Immature natural killer cell (primary cell): ENCODE data around the gene GPR161. TPM values are rescaled to one million over a fixed set of nuclear protein-coding genes. Genes with fewer than 3 reads are reported as not detected.

Experiments used
- DNase-seq, 3 donors: peaks; one replicate each; pipeline ENCODE4 v3.0.0; 2022; ENCODE audit warnings: mixed read lengths in 1 of 3
- H3K27ac Mint-ChIP-seq, 6 donors: one replicate each; pipeline ENCODE4 v1.8.0; 2020; ENCODE audit warnings: mixed read lengths in 6 of 6, mild to moderate bottlenecking in 5 of 6, inconsistent platforms in 4 of 6, moderate library complexity in 3 of 6
- H3K27me3 Mint-ChIP-seq, 3 donors: one replicate each; pipeline ENCODE4 v1.8.0; 2020 to 2021; ENCODE audit warnings: low read depth in 3 of 3, mild to moderate bottlenecking in 3 of 3, mixed read lengths in 3 of 3, moderate library complexity in 3 of 3, inconsistent platforms in 1 of 3
- H3K36me3 Mint-ChIP-seq, 3 donors: one replicate each; pipeline ENCODE4 v1.8.0; 2020; ENCODE audit warnings: mixed read lengths in 3 of 3, inconsistent platforms in 2 of 3, mild to moderate bottlenecking in 2 of 3
- H3K4me1 Mint-ChIP-seq, 2 donors: one replicate each; pipeline ENCODE4 v1.8.0; 2020; ENCODE audit warnings: inconsistent platforms in 2 of 2, mild to moderate bottlenecking in 2 of 2, mixed read lengths in 2 of 2, moderate library complexity in 1 of 2
- H3K4me3 Mint-ChIP-seq, 5 donors: one replicate each; pipeline ENCODE4 v1.8.0; 2020; ENCODE audit warnings: mild to moderate bottlenecking in 5 of 5, mixed read lengths in 5 of 5, inconsistent platforms in 3 of 5, moderate library complexity in 3 of 5
- H3K9me3 Mint-ChIP-seq, 6 donors: one replicate each; pipeline ENCODE4 v1.8.0; 2020; ENCODE audit warnings: mild to moderate bottlenecking in 6 of 6, mixed read lengths in 6 of 6, inconsistent platforms in 4 of 6, moderate library complexity in 3 of 6
- polyA plus RNA-seq, 3 donors: library from polyadenylated mRNA; unstranded; fragments of 300-500 nt; fragmentation: Illumina TruSeq; gene quantifications; one replicate each; pipeline ENCODE4 v1.2.3, GENCODE V29; 2021

The GPR161 gene
- polyA plus RNA-seq, 3 donors from 2014 or later: not detected

DNA sequence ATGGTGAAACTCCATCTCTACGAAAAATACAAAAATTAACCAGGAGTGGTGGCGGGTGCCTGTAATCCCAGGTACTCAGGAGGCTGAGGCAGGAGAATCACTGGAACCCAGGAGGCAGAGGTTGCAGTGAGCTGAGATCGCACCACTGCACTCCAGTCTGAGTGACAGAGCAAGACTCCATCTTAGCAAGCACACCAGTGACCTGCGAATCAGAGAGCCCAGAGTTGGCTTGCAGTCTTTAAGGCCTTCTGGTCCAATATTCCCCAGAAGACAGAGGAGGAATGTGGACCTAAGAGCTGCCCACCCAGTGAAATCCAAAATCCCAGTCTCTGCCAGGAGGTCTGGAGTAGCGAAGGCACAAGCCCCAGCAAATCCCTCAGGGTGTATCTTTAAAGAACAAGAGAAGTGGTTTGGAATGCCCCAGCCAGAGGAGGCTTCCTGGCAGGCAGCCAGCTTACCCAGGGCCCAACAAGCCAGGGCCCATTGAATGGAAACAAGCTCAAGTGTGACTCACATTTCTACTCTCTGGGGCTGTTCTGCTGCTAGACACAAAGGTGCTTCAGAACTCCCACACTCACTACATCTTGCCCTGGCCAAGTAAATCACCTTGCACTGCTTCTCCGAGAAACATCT lies 23.9 kb downstream of the GPR161 start:
- Mint-ChIP-seq H3K36me3 (peaks cover 0 to 5% (median 0%) of the 10 kb centered on the region in 3 donors), H3K9me3 (no peaks in the 10 kb centered on the region), H3K27me3 (peaks cover 0 to 3% (median 2%) of the 10 kb centered on the region in 3 donors), H3K4me3 (no peak overlapping the region), H3K4me1 (no peaks in the 10 kb centered on the region), H3K27ac (no peak overlapping the region)
- no peak for DNase-seq

- DNase-seq: no peak
- Mint-ChIP-seq H3K27me3 (peaks cover 0 to 5% (median 3%) of the 10 kb centered on the region in 3 donors), H3K36me3 (peaks cover 0 to 5% (median 0%) of the 10 kb centered on the region in 3 donors), H3K4me1 (no peaks in the 10 kb centered on the region), H3K4me3 (no peak overlapping the region), H3K9me3 (no peaks in the 10 kb centered on the region), H3K27ac (no peak overlapping the region)
Observed at GRCh38 chr1:168110896-168111545, 25.7 kb downstream of the GPR161 start.

GRCh38 chr1:168106274-168106673 lies 30.5 kb downstream of the GPR161 start:
- H3K4me1 Mint-ChIP-seq: no peaks in the 10 kb centered on the region
- no peaks in the 10 kb centered on the region for H3K36me3 Mint-ChIP-seq
- peaks cover 0 to 6% (median 5%) of the 10 kb centered on the region in 3 donors for H3K27me3 Mint-ChIP-seq
- no peak for DNase-seq
- no peak overlapping the region for H3K27ac Mint-ChIP-seq
- no peaks in the 10 kb centered on the region for H3K9me3 Mint-ChIP-seq
- no peak overlapping the region for H3K4me3 Mint-ChIP-seq

DNA sequence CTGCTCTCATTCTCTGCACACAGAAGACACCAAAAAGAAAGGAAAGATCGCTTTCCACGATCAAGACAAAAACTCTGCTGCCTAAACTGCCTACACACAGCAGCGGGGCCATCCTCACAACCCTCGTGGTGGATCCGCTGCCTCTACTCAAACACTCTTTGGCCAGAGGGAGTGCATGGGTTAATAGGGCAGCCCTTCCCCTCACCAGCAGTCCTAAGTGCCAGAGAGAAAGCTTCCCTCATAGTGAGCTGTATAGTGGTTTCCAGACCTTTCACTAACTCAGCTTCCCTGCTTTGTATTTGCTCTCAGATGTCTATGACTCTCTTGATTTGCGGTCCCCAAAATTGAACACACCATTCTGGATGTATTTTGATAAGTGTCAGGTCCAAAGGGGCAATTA lies 30.9 kb downstream of the GPR161 start:
- Mint-ChIP-seq H3K4me3 (no peak overlapping the region), H3K36me3 (no peaks in the 10 kb centered on the region), H3K9me3 (no peaks in the 10 kb centered on the region), H3K4me1 (no peaks in the 10 kb centered on the region), H3K27ac (no peak overlapping the region), H3K27me3 (peaks cover 0 to 6% (median 5%) of the 10 kb centered on the region in 3 donors)
- no peak for DNase-seq

DNA sequence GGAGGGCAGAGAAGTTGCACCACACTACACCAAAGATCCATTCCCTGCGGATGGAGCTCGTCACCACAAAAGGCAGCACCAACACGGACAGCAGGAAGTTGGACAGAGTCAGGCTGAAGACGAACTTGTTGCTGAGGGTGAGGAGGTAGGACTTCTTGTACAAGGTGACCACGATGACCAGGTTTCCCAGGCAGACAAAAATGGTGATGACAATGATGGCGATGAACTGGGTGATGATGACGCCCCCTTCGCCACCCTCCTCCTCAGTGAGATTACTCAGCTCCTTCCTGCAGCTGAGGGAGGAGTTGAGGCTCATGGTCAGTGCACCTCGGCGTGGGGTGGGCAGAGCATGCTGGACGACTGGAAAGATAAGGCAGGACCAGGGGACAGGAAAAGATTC lies 32.2 kb downstream of the GPR161 start:
- no peak overlapping the region for H3K4me3 Mint-ChIP-seq
- no peaks in the 10 kb centered on the region for H3K36me3 Mint-ChIP-seq
- no peaks in the 10 kb centered on the region for H3K4me1 Mint-ChIP-seq
- no peak overlapping the region for H3K27ac Mint-ChIP-seq
- H3K9me3 Mint-ChIP-seq: no peaks in the 10 kb centered on the region
- H3K27me3 Mint-ChIP-seq: peaks cover 0 to 5% (median 4%) of the 10 kb centered on the region in 3 donors
- no peak for DNase-seq

- H3K4me1 Mint-ChIP-seq: no peaks in the 10 kb centered on the region
- no peak overlapping the region for H3K4me3 Mint-ChIP-seq
- no peaks in the 10 kb centered on the region for H3K36me3 Mint-ChIP-seq
- H3K9me3 Mint-ChIP-seq: no peaks in the 10 kb centered on the region
- H3K27me3 Mint-ChIP-seq: peaks cover 0 to 3% (median 3%) of the 10 kb centered on the region in 3 donors
- no peak for DNase-seq
- no peak overlapping the region for H3K27ac Mint-ChIP-seq
Observed at GRCh38 chr1:168102487-168102886, 34.2 kb downstream of the GPR161 start.

- H3K27ac Mint-ChIP-seq: no peak overlapping the region
- H3K36me3 Mint-ChIP-seq: no peaks in the 10 kb centered on the region
- no peak overlapping the region for H3K4me3 Mint-ChIP-seq
- H3K4me1 Mint-ChIP-seq: no peaks in the 10 kb centered on the region
- DNase-seq: no peak
- peaks cover 0 to 3% (median 3%) of the 10 kb centered on the region in 3 donors for H3K27me3 Mint-ChIP-seq
- no peaks in the 10 kb centered on the region for H3K9me3 Mint-ChIP-seq
Observed at GRCh38 chr1:168101336-168101735, 35.4 kb downstream of the GPR161 start.

GRCh38 chr1:168100315-168101002 lies 36.3 kb downstream of the GPR161 start:
- no peak overlapping the region for H3K27ac Mint-ChIP-seq
- H3K4me3 Mint-ChIP-seq: no peak overlapping the region
- DNase-seq: no peak
- H3K36me3 Mint-ChIP-seq: no peaks in the 10 kb centered on the region
- H3K9me3 Mint-ChIP-seq: no peaks in the 10 kb centered on the region
- H3K27me3 Mint-ChIP-seq: peaks cover 0 to 3% (median 3%) of the 10 kb centered on the region in 3 donors
- no peaks in the 10 kb centered on the region for H3K4me1 Mint-ChIP-seq

DNA sequence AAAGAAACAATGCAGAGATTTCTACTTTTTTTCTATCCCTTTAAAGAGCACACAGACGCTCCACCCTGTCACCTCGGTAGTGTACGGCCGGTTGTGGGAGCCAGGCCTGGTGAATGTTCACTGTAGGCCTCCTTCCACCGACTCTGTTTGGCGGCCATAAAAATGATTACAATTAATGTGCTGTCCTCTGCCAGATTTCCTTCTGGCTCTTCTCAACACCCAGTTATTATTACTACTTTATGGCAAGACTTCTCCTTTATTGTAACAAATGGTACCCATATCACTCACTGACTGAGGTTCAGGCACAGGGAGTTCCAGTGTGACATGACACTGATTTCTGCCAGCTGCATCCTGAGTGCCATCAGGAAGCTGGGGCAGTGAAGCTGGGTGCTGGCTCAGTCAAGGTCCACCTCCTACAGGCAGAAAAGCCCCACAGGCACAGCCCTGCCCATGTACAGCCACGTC lies 37.4 kb downstream of the GPR161 start:
- no peak for DNase-seq
- H3K27ac Mint-ChIP-seq: no peak overlapping the region
- H3K36me3 Mint-ChIP-seq: no peaks in the 10 kb centered on the region
- no peak overlapping the region for H3K4me3 Mint-ChIP-seq
- no peaks in the 10 kb centered on the region for H3K4me1 Mint-ChIP-seq
- H3K9me3 Mint-ChIP-seq: no peaks in the 10 kb centered on the region
- H3K27me3 Mint-ChIP-seq: peaks cover 0 to 3% (median 3%) of the 10 kb centered on the region in 3 donors

DNA sequence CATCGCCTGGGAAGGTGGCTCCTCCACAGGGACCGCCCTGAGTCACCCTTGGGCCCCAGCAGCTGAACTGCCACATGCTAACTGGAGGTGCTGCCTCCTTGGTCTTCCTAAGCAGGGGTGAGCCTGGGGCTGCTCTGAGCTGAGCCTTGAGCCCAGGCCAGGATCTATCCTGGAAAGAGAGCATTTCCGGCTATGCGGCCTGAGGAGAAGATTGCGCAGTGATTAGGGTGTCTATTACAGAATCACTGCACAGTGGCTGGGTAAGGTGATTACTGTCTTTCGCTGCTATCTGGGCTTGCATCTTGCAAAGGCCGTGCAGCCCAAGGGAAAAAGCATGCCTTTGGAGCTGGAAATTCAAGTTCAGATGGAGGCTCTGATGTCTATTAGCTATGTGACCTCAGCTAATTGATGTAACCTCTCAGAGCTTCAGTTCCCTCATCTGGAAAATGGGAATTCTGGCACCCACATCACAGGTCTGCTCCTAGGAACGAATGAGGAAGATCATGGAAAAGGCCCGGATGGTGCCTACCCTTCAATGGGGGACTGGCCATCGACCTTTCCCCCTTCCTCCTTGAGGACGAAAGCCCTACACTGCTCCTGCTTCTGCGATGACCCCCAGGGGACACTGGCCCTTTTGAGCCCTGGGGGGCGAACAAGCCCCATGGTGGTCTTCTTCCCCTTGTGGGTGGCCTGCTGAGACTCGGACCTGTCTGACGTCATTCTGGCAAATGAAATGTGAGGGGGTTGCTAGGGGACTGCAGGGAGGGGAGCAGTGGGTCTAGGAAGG lies 38.0 kb downstream of the GPR161 start:
- no peaks in the 10 kb centered on the region for H3K36me3 Mint-ChIP-seq
- no peaks in the 10 kb centered on the region for H3K4me1 Mint-ChIP-seq
- no peak overlapping the region for H3K27ac Mint-ChIP-seq

DNA sequence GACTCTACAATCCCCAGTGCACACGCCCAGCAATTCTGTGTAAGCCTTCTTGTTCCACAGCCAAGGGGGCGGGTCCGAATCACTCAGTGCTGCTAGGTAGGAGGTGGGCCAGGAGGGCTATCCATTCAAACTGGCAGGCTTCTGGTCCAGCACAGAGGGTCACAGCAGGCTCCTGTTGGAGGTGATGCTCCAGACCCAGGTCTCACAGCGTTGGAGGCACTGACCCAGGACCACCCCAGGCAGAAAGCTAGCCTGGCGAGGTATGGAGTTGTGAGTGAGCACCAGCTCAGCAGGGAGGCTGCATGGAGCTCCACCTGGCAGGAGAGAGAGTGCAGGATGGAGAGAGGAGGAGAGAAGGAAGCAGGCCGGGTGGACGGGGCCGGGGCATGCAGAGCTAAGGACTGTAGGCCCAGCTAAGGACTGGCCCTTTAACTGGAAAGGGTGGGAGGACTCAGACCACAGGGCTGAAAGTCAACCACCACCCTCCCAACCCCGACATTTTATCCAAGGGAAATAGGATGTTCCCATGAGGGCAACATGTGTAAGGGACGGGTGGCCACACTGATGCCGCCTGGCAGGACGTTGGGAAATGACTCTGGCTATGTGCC lies 38.7 kb downstream of the GPR161 start:
- Mint-ChIP-seq H3K27me3 (peaks cover 0 to 3% (median 0%) of the 10 kb centered on the region in 3 donors), H3K36me3 (no peaks in the 10 kb centered on the region), H3K4me3 (no peak overlapping the region), H3K27ac (no peak overlapping the region), H3K4me1 (no peaks in the 10 kb centered on the region), H3K9me3 (no peaks in the 10 kb centered on the region)
- no peak for DNase-seq

More for the DNA sequence above, 38.0 kb downstream of the GPR161 start:
- H3K27me3 Mint-ChIP-seq: peaks cover 0 to 3% (median 0%) of the 10 kb centered on the region in 3 donors
- no peak overlapping the region for H3K4me3 Mint-ChIP-seq
- DNase-seq: no peak
- H3K9me3 Mint-ChIP-seq: no peaks in the 10 kb centered on the region

DNA sequence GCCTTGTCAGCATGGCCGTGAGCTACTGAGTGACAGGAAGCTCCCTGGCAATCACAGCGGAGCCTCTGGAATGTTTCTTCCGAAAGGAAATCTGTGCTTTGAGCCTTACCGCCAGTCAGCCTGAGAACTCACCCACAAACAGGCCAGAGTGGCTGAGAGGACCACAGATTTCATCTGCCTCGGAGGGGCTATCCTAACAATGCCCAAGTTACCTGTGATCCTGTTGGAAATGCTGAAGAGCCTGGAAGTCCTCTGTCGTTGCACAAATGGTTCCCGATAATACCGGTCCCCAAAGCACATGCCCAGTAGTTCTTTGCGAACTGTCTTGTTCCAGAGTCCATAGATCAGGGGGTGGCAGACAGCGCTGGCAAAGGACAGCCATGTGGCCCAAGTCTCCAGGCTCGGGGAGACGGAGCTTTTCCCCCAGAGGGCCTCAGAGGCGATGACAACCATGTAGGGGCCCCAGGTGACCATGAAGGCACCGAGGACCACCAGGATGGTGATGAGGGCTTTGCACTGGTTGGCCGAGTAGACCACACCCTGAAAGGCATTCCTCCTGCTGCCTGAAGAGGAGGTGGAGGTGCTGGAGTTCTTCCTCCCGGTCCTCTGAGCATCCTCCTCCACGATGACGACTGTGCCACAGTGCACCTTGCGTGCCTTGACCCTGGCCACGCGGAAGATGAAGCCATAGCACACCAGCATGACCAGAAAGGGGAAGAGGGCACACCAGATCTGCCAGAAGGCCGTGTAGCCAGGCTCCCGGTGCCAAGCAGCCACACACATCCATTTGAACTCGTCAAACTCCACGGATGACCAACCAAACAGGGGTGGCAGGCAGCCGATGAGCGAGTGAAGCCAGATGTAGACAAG lies 40.2 kb downstream of the GPR161 start:
- Mint-ChIP-seq H3K27ac (no peak overlapping the region), H3K36me3 (no peaks in the 10 kb centered on the region), H3K4me3 (no peak overlapping the region), H3K9me3 (no peaks in the 10 kb centered on the region), H3K4me1 (no peaks in the 10 kb centered on the region), H3K27me3 (peaks cover 0 to 5% (median 0%) of the 10 kb centered on the region in 3 donors)
- no peak for DNase-seq

DNA sequence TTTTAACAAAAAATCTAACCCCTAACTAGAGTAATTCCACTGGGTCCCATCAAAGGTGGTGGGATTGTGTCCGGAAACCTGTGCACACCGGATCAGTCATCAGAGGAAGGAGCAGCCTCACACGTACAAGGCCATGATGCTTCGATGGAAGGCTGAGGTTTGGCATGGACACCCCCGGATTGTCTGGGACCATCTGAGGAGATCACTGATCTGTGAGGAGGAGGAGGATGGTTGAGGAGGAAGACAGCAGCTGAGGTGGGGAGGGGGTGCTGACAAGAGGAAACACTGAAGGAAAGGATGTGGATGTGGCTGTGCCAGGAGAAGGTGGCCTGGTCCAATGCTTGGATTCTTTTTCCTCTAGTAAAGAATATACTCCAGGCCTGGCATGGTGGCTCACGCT lies 41.3 kb downstream of the GPR161 start:
- DNase-seq: no peak
- H3K4me3 Mint-ChIP-seq: no peak overlapping the region
- no peak overlapping the region for H3K27ac Mint-ChIP-seq
- H3K9me3 Mint-ChIP-seq: no peaks in the 10 kb centered on the region
- peaks cover 0 to 8% (median 0%) of the 10 kb centered on the region in 3 donors for H3K27me3 Mint-ChIP-seq
- H3K36me3 Mint-ChIP-seq: no peaks in the 10 kb centered on the region
- no peaks in the 10 kb centered on the region for H3K4me1 Mint-ChIP-seq
